Activated CD8-positive, alpha-beta memory T cell treated with anti-CD3 and anti-CD28 coated beads, Interleukin-2, amount 10 ng/mL, durations not matched to agents 7 days and 5 days (primary cell): Measurements from ENCODE around the gene ALOXE3. TPM values are rescaled to one million over a fixed set of nuclear protein-coding genes. Genes with fewer than 3 reads are reported as not detected.

ENCODE experiments used
- ATAC-seq: fragments of 150-1000 bp; cut with Tn5 transposase; one replicate; pipeline ENCODE4 v1.10.0; 2021; ENCODE audit warnings: moderate library complexity
- CTCF ChIA-PET: fragments of 350-600 bp; sonication (Branson Sonifier 250); formaldehyde crosslinking; loops from one replicate; lab custom pipeline; 2021; ENCODE audit warnings: antibody characterized with exemption; lab: Charles Lee
- DNase-seq: peaks from one replicate; pipeline ENCODE4 v3.0.0-alpha.2; 2020
- H3K27ac Mint-ChIP-seq: one replicate; pipeline ENCODE4 v1.8.0; 2021; ENCODE audit warnings: mild to moderate bottlenecking, mixed read lengths
- H3K27me3 Mint-ChIP-seq: one replicate; pipeline ENCODE4 v1.8.0; 2021; ENCODE audit warnings: mixed read lengths
- H3K36me3 Mint-ChIP-seq: one replicate; pipeline ENCODE4 v1.8.0; 2021; ENCODE audit warnings: mild to moderate bottlenecking, mixed read lengths
- H3K4me1 Mint-ChIP-seq: one replicate; pipeline ENCODE4 v1.8.0; 2021; ENCODE audit warnings: mixed read lengths
- H3K4me3 Mint-ChIP-seq: one replicate; pipeline ENCODE4 v1.8.0; 2021; ENCODE audit warnings: mild to moderate bottlenecking, moderate library complexity, mixed read lengths
- H3K9me3 Mint-ChIP-seq: one replicate; pipeline ENCODE4 v1.8.0; 2022; ENCODE audit warnings: low read depth, mixed read lengths
- microRNA-seq: library from miRNA; unstranded; fragments of <30 nt; microRNA quantifications from one replicate; pipeline ENCODE4 v1.2.0, GENCODE V29; 2022
- total RNA-seq, 2 experiments: library from RNA; stranded (reverse); gene quantifications; one replicate each; pipeline ENCODE4 v1.2.3, GENCODE V29; 2021

The ALOXE3 gene
- total RNA-seq, 2 experiments from 2014 or later = not detected

GRCh38 chr17:8048736-8049135 lies 69.6 kb downstream of the ALOXE3 start:
- CTCF ChIA-PET = interaction anchor here (0.6 kb wide), 1 partner anchor 30 kb away, joined by 4 read pairs; no protein-coding TSS in a partner anchor
- Mint-ChIP-seq H3K27ac (no peak overlapping the region), H3K4me1 (no peaks in the 10 kb centered on the region)

GRCh38 chr17:8048236-8048635 lies 70.1 kb downstream of the ALOXE3 start:
- H3K27me3 Mint-ChIP-seq = no peaks in the 10 kb centered on the region
- DNase-seq (no peak), ATAC-seq (no peak)
- no peaks in the 10 kb centered on the region for H3K4me1 Mint-ChIP-seq
- H3K36me3 Mint-ChIP-seq = no peaks in the 10 kb centered on the region
- no peaks in the 10 kb centered on the region for H3K9me3 Mint-ChIP-seq
- no peak overlapping the region for H3K27ac Mint-ChIP-seq
- H3K4me3 Mint-ChIP-seq = no peak overlapping the region
- CTCF ChIA-PET = interaction anchor here (2.6 kb wide), 1 partner anchor 9 kb away, joined by 9 read pairs; no protein-coding TSS in a partner anchor

More at GRCh38 chr17:8048736-8049135, 69.6 kb downstream of the ALOXE3 start:
- no peak for ATAC-seq
- Mint-ChIP-seq H3K27me3 (no peaks in the 10 kb centered on the region), H3K9me3 (no peaks in the 10 kb centered on the region), H3K36me3 (no peaks in the 10 kb centered on the region), H3K4me3 (no peak overlapping the region)
- no peak for DNase-seq

DNA sequence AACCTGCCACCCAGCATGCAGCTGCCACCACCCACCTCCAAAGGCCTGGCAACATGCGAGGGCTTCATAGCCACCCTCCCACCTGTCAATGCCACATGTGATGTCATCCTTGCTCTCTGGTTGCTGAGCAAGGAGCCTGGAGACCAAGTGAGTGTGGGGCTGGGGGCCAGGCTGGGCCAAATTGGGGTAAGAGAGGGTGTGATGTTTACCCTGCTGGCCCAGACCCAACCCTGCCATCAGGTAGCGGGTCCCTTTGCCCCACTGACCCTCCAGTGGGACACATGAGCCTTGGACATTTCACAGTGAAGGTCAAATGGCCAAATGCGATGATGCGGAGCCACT lies 70.6 kb downstream of the ALOXE3 start:
- CTCF ChIA-PET = interaction anchor here (0.9 to 2.6 kb wide), 2 partner anchors 10 to 13 kb away, joined by 3 to 9 read pairs; no protein-coding TSS in a partner anchor
- H3K9me3 Mint-ChIP-seq = no peaks in the 10 kb centered on the region
- H3K27ac Mint-ChIP-seq = no peak overlapping the region

GRCh38 chr17:8046929-8047768 lies 71.2 kb downstream of the ALOXE3 start:
- CTCF ChIA-PET = interaction anchor here (0.8 to 2.6 kb wide), 4 partner anchors 10 to 29 kb away, joined by 3 to 12 read pairs (median 6); no protein-coding TSS in a partner anchor
- ATAC-seq (no peak), DNase-seq (no peak)
- H3K9me3 Mint-ChIP-seq = no peaks in the 10 kb centered on the region
- H3K27me3 Mint-ChIP-seq = no peaks in the 10 kb centered on the region
- no peaks in the 10 kb centered on the region for H3K36me3 Mint-ChIP-seq
- no peak overlapping the region for H3K4me3 Mint-ChIP-seq
- no peaks in the 10 kb centered on the region for H3K4me1 Mint-ChIP-seq
- no peak overlapping the region for H3K27ac Mint-ChIP-seq

More for the DNA sequence above, 70.6 kb downstream of the ALOXE3 start:
- Mint-ChIP-seq H3K27me3 (no peaks in the 10 kb centered on the region), H3K4me1 (no peaks in the 10 kb centered on the region), H3K36me3 (no peaks in the 10 kb centered on the region), H3K4me3 (no peak overlapping the region)
- no peak for DNase-seq
- ATAC-seq = no peak

DNA sequence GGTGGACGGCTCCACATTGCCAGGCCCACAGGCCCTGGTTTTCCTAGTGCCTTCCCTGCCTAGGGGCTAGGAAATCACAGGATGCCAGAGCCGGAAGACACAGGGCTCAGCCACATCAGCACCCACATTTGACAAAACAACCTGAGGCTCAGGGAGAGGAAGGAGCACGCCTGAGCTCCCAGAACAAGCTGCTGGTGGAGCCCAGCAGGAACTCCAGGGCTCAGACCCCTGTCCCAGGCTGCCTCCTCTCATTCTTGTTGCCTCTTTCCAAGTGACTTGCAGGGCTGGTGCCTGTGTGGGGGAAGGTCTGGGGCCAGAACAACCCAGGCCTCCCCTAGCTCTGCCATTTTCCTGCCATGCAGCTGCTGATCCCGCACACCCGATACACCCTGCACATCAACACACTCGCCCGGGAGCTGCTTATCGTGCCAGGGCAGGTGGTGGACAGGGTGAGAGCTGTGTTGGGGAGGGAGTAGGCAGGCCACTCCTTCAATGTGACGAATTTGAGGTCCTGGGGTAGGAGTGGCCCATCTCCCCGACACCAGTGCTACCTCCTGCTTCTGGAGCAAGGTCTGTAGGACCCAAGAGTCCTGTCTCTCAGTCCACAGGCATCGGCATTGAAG lies 71.9 kb downstream of the ALOXE3 start:
- Mint-ChIP-seq H3K4me1 (peaks cover under 1% of the 10 kb centered on the region), H3K27ac (no peak overlapping the region), H3K9me3 (no peaks in the 10 kb centered on the region), H3K27me3 (peaks cover under 1% of the 10 kb centered on the region), H3K36me3 (no peaks in the 10 kb centered on the region), H3K4me3 (no peak overlapping the region)
- ATAC-seq (no peak), DNase-seq (no peak)
- CTCF ChIA-PET = interaction anchor here (0.8 to 2.6 kb wide), 3 partner anchors 11 to 29 kb away, joined by 3 to 12 read pairs (median 9); no protein-coding TSS in a partner anchor

Small RNA genes lying within 50 kb of the gene (microRNA-seq; reads per million reads assigned to microRNA genes)
- not detected for gene MIR4314
- gene MIR6883 = not detected

Other genes with a start within 250 kb of the ALOXE3 start
- gene CHD3, start 229.7 kb downstream of the ALOXE3 start, total RNA-seq = 100 to 1,000 TPM; 139 to 147 TPM
- 1 to 10 TPM; 2.8 to 3.9 TPM for gene RNF227, start 202.2 kb downstream of the ALOXE3 start, total RNA-seq
- 1 to 10 TPM; 6.6 to 6.7 TPM for gene KCNAB3, start 188.7 kb downstream of the ALOXE3 start, total RNA-seq
- 100 to 1,000 TPM; 216 to 245 TPM for gene TRAPPC1, start 186.6 kb downstream of the ALOXE3 start, total RNA-seq
- gene CNTROB, start 186.3 kb downstream of the ALOXE3 start, total RNA-seq = 10 to 100 TPM; 56.8 to 69.2 TPM
- not detected for gene GUCY2D, start 115.9 kb downstream of the ALOXE3 start, total RNA-seq
- gene ALOX15B, start 79.5 kb downstream of the ALOXE3 start, total RNA-seq = not detected
- under 1 TPM; 0.42 to 0.64 TPM for gene ALOX12B, start 30.8 kb downstream of the ALOXE3 start, total RNA-seq
- gene HES7, start 5.6 kb upstream of the ALOXE3 start, total RNA-seq = 1 to 10 TPM; 1.2 TPM
- gene PER1, start 33.9 kb upstream of the ALOXE3 start, total RNA-seq = 10 to 100 TPM; 47.3 to 56.4 TPM
- gene VAMP2, start 44.4 kb upstream of the ALOXE3 start, total RNA-seq = 10 to 100 TPM; 47.6 to 68.9 TPM
- 10 to 100 TPM; 29.9 to 61.0 TPM for gene TMEM107, start 57.9 kb upstream of the ALOXE3 start, total RNA-seq
- gene BORCS6, start 71.7 kb upstream of the ALOXE3 start, total RNA-seq = 10 to 100 TPM; 14.9 to 16.8 TPM
- 100 to 1,000 TPM; 197 to 234 TPM for gene AURKB, start 92.1 kb upstream of the ALOXE3 start, total RNA-seq
- 10 to 100 TPM; 76.7 to 82.0 TPM for gene CTC1, start 129.5 kb upstream of the ALOXE3 start, total RNA-seq
- 100 to 1,000 TPM in 1 of 2 experiments, 10 to 100 TPM in 1; 75.1 to 113 TPM for gene PFAS, start 130.8 kb upstream of the ALOXE3 start, total RNA-seq
- 10 to 100 TPM; 53.8 to 63.6 TPM for gene RANGRF, start 170.2 kb upstream of the ALOXE3 start, total RNA-seq
- 10 to 100 TPM; 10.8 to 11.6 TPM for gene SLC25A35, start 176.9 kb upstream of the ALOXE3 start, total RNA-seq
- gene ARHGEF15, start 191.7 kb upstream of the ALOXE3 start, total RNA-seq = not detected
- gene ODF4, start 221.3 kb upstream of the ALOXE3 start, total RNA-seq = not detected